HG03354 (cell line): ENCODE data around the gene ABCA6.

ENCODE experiments used
- ATAC-seq: cut with Tn5 transposase; IDR thresholded peaks from one replicate; pipeline ENCODE4 v1.9.1; 2021; ENCODE audit warnings: mild to moderate bottlenecking; ENCODE audit not compliant: unreplicated experiment, poor library complexity, severe bottlenecking

Gene ABCA6

GRCh38 chr17:69143151-69143550 is 1.5 kb upstream of the ABCA6 start:
- ATAC-seq = no peak

GRCh38 chr17:69142175-69142802 is 594 bp upstream of the ABCA6 start:
- ATAC-seq = no peak

GRCh38 chr17:69134112-69134511 is 7.6 kb downstream of the ABCA6 start:
- no peak for ATAC-seq

GRCh38 chr17:69130627-69131296 is 10.9 kb downstream of the ABCA6 start:
- no peak for ATAC-seq

GRCh38 chr17:69123626-69124025 is 18.1 kb downstream of the ABCA6 start:
- no peak for ATAC-seq

GRCh38 chr17:69122065-69122464 is 19.6 kb downstream of the ABCA6 start:
- ATAC-seq = no peak

GRCh38 chr17:69117855-69118784 is 23.6 kb downstream of the ABCA6 start:
- peak; percentile 54 for ATAC-seq

- ATAC-seq = no peak
These were observed 29.9 kb downstream of the ABCA6 start for GRCh38 chr17:69111794-69112193.

- no peak for ATAC-seq
These were observed 35.6 kb downstream of the ABCA6 start for GRCh38 chr17:69105907-69106730.

- ATAC-seq = no peak
These were observed 38.0 kb downstream of the ABCA6 start for GRCh38 chr17:69103557-69104233.

- ATAC-seq = no peak
These were observed 43.1 kb downstream of the ABCA6 start for GRCh38 chr17:69098625-69099024.

- ATAC-seq = no peak
These were observed 45.2 kb downstream of the ABCA6 start for GRCh38 chr17:69096541-69096940.

GRCh38 chr17:69093995-69094394 is 47.7 kb downstream of the ABCA6 start:
- ATAC-seq = no peak

GRCh38 chr17:69093279-69093789 is 48.4 kb downstream of the ABCA6 start:
- peak; percentile 69 for ATAC-seq

GRCh38 chr17:69090365-69090764 is 51.3 kb downstream of the ABCA6 start:
- no peak for ATAC-seq

- ATAC-seq = no peak
These were observed 53.0 kb downstream of the ABCA6 start for GRCh38 chr17:69088643-69089200.

GRCh38 chr17:69086641-69087040 is 55.1 kb downstream of the ABCA6 start:
- ATAC-seq = no peak

- no peak for ATAC-seq
These were observed 56.8 kb downstream of the ABCA6 start for GRCh38 chr17:69084911-69085310.

GRCh38 chr17:69082696-69083095 is 59.0 kb downstream of the ABCA6 start:
- no peak for ATAC-seq
